H1 (cell line): ENCODE data around the gene SNX24. TPM values are rescaled to one million over a fixed set of nuclear protein-coding genes. Genes with fewer than 3 reads are reported as not detected.

Experiments used
- CTCF ChIA-PET: fragments of 300-600 bp; sonication (Branson Sonifier 250); formaldehyde crosslinking; loops from one replicate; lab custom pipeline; 2021; ENCODE audit not compliant: partially characterized antibody; lab: Charles Lee
- POLR2A ChIA-PET: fragments of 300-600 bp; sonication (Branson Sonifier 250); formaldehyde crosslinking; loops from one replicate; lab custom pipeline; 2021; ENCODE audit warnings: inconsistent platforms; ENCODE audit not compliant: partially characterized antibody; lab: Charles Lee
- DNase-seq, 2 experiments: peaks; one replicate each; pipeline versions ENCODE4 v3.0.0 to v3.0.0-alpha.2; 2010 to 2022; ENCODE audit warnings: low spot score in 2 of 2, low read depth in 1 of 2, mixed read lengths in 1 of 2
- FAIRE-seq: peaks from 2 replicates; lab custom pipeline; 2011; peaks lifted over from hg19 to GRCh38; lab: Jason Lieb, UNC
- H2AFZ ChIP-seq: 2 replicates; pipeline ENCODE4 v1.8.1; 2012; ENCODE audit warnings: low read length, inconsistent platforms
- H2AK5ac ChIP-seq: 2 replicates; pipeline ENCODE4 v1.6.1; 2013; ENCODE audit warnings: low read depth, low read length
- H2BK120ac ChIP-seq: replicated peaks from 2 replicates; pipeline ENCODE3; 2013; ENCODE audit warnings: low read depth, low read length, inconsistent platforms
- H2BK12ac ChIP-seq: 2 replicates; pipeline ENCODE4 v1.6.1; 2013; ENCODE audit warnings: low read depth, low read length
- H2BK15ac ChIP-seq: 2 replicates; pipeline ENCODE4 v1.6.1; 2013; ENCODE audit warnings: low read length
- H2BK20ac ChIP-seq: 2 replicates; pipeline ENCODE4 v1.6.1; 2013; ENCODE audit warnings: low read length
- H2BK5ac ChIP-seq: 2 replicates; pipeline ENCODE4 v1.6.1; 2013; ENCODE audit warnings: low read depth, low read length
- H3K14ac ChIP-seq: 2 replicates; pipeline ENCODE4 v1.6.1; 2013; ENCODE audit warnings: inconsistent platforms; ENCODE audit not compliant: insufficient read length
- H3K18ac ChIP-seq: 2 replicates; pipeline ENCODE4 v1.6.1; 2013; ENCODE audit warnings: low read length; ENCODE audit errors: extremely low read depth
- H3K23ac ChIP-seq: 2 replicates; pipeline ENCODE4 v1.6.1; 2013; ENCODE audit warnings: inconsistent platforms; ENCODE audit not compliant: insufficient read length
- H3K23me2 ChIP-seq: 2 replicates; pipeline ENCODE4 v1.6.1; 2013; ENCODE audit warnings: low read depth, low read length
- H3K27ac ChIP-seq: 2 replicates; pipeline ENCODE4 v1.6.1; 2011; ENCODE audit warnings: low read depth, low read length, inconsistent platforms
- H3K27me3 ChIP-seq, 4 experiments: replicated peaks in 1 of 4; 1 replicate in 1 of 4; 2 replicates in 3 of 4; pipeline versions ENCODE4 v1.6.1 to v1.8.1; 2011 to 2013; ENCODE audit warnings: low read length in 3 of 4, mild to moderate bottlenecking in 3 of 4, inconsistent platforms in 2 of 4, mixed read lengths in 2 of 4, moderate library complexity in 1 of 4; ENCODE audit not compliant: control insufficient read depth in 3 of 4, insufficient read depth in 3 of 4; ENCODE audit errors: extremely low read depth in 1 of 4
- H3K36me3 ChIP-seq, 4 experiments: 2 replicates each; pipeline versions ENCODE4 v1.6.1 to v1.8.1; 2011 to 2013; ENCODE audit warnings: mild to moderate bottlenecking in 4 of 4, low read length in 3 of 4, moderate library complexity in 2 of 4, control low read depth in 1 of 4, inconsistent platforms in 1 of 4; ENCODE audit not compliant: insufficient read depth in 4 of 4, control insufficient read depth in 2 of 4
- H3K4ac ChIP-seq: replicated peaks from 2 replicates; pipeline ENCODE3; 2013; ENCODE audit warnings: low read length, low read depth, mixed read lengths, inconsistent platforms; ENCODE audit not compliant: insufficient read length
- H3K4me1 ChIP-seq, 4 experiments: replicated peaks in 1 of 4; 1 replicate in 1 of 4; 2 replicates in 3 of 4; pipeline versions ENCODE4 v1.6.1 to v1.8.1; 2011 to 2013; ENCODE audit warnings: low read length in 3 of 4, inconsistent platforms in 2 of 4, mixed read lengths in 1 of 4; ENCODE audit not compliant: insufficient read depth in 4 of 4, control insufficient read depth in 3 of 4
- H3K4me2 ChIP-seq, 2 experiments: 2 replicates each; pipeline versions ENCODE4 v1.6.1 to v1.8.1; 2011 to 2013; ENCODE audit warnings: low read depth in 2 of 2, low read length in 2 of 2, control low read depth in 1 of 2, inconsistent platforms in 1 of 2, mild to moderate bottlenecking in 1 of 2; ENCODE audit not compliant: insufficient read depth in 1 of 2
- H3K4me3 ChIP-seq, 4 experiments: fragments of 200-600, 300-600 bp in 1 of 4; sonication (generic), shearing (Covaris generic), sonication (Bioruptor Twin) in 1 of 4; 2 replicates each; pipeline versions ENCODE4 v1.5.1 to v1.8.1; 2011 to 2016; ENCODE audit warnings: low read length in 4 of 4, low read depth in 3 of 4, control low read depth in 2 of 4, inconsistent platforms in 2 of 4, mild to moderate bottlenecking in 2 of 4, mixed read lengths in 1 of 4, moderate library complexity in 1 of 4; ENCODE audit not compliant: insufficient read depth in 2 of 4; ENCODE audit errors: extremely low read depth in 1 of 4
- H3K56ac ChIP-seq: replicated peaks from 2 replicates; pipeline ENCODE3; 2013; ENCODE audit warnings: low read depth, mild to moderate bottlenecking, mixed read lengths, low read length, inconsistent platforms; ENCODE audit not compliant: insufficient read length
- H3K79me1 ChIP-seq: 2 replicates; pipeline ENCODE4 v1.6.1; 2013; ENCODE audit warnings: low read depth, low read length, control low read depth
- H3K79me2 ChIP-seq, 2 experiments: 2 replicates each; pipeline versions ENCODE4 v1.6.1 to v1.8.1; 2012 to 2013; ENCODE audit warnings: low read length in 2 of 2, mild to moderate bottlenecking in 2 of 2, inconsistent platforms in 1 of 2; ENCODE audit not compliant: insufficient read depth in 2 of 2, control insufficient read depth in 1 of 2
- H3K9ac ChIP-seq, 4 experiments: replicated peaks in 1 of 4; 1 replicate in 1 of 4; 2 replicates in 3 of 4; pipeline versions ENCODE4 v1.6.1 to v1.8.1; 2011 to 2013; ENCODE audit warnings: low read depth in 3 of 4, low read length in 3 of 4, control low read depth in 2 of 4, mild to moderate bottlenecking in 2 of 4, moderate library complexity in 2 of 4, inconsistent platforms in 1 of 4; ENCODE audit errors: extremely low read depth in 1 of 4
- H3K9me3 ChIP-seq, 2 experiments: 2 replicates each; pipeline versions ENCODE4 v1.6.1 to v1.8.1; 2012 to 2013; ENCODE audit warnings: mild to moderate bottlenecking in 2 of 2, moderate library complexity in 2 of 2, control low read depth in 1 of 2, inconsistent platforms in 1 of 2, low read depth in 1 of 2, low read length in 1 of 2, mixed read lengths in 1 of 2; ENCODE audit not compliant: insufficient read depth in 2 of 2
- H4K20me1 ChIP-seq, 2 experiments: replicated peaks in 1 of 2; 2 replicates each; pipeline versions ENCODE3 to v1.8.1; 2011 to 2013; ENCODE audit warnings: inconsistent platforms in 2 of 2, low read length in 2 of 2, mild to moderate bottlenecking in 1 of 2; ENCODE audit not compliant: insufficient read depth in 2 of 2, control insufficient read depth in 1 of 2
- H4K5ac ChIP-seq: 2 replicates; pipeline ENCODE4 v1.6.1; 2013; ENCODE audit warnings: low read length, low read depth, mixed read lengths, inconsistent platforms; ENCODE audit not compliant: insufficient read length
- H4K8ac ChIP-seq: 2 replicates; pipeline ENCODE4 v1.8.0; 2013; ENCODE audit warnings: mild to moderate bottlenecking, moderate library complexity, low read length, inconsistent platforms; ENCODE audit not compliant: insufficient read depth; ENCODE audit errors: extremely low read depth
- H4K91ac ChIP-seq: replicated peaks from 2 replicates; pipeline ENCODE3; 2013; ENCODE audit warnings: low read length, mixed read lengths, inconsistent platforms; ENCODE audit not compliant: insufficient read length
- CBX5 ChIP-seq: fragments of 300-800, 300-1000 bp; sonication (generic); IDR thresholded peaks from 2 replicates; pipeline ENCODE4 v1.7.1; 2016; ENCODE audit warnings: antibody characterized with exemption, low read length, low read depth
- FOSL1 ChIP-seq: IDR thresholded peaks from 2 replicates; pipeline ENCODE4 v1.6.1; 2011; ENCODE audit warnings: mild to moderate bottlenecking, low read depth, low read length, moderate library complexity; ENCODE audit not compliant: insufficient read depth
- JUN ChIP-seq: IDR thresholded peaks from 2 replicates; pipeline ENCODE4 v1.6.1; 2011; ENCODE audit warnings: low read depth, mild to moderate bottlenecking, improper control_type of control experiment, low read length
- PHF8 ChIP-seq: fragments of 200-600 bp; sonication (generic); conservative IDR thresholded peaks from 2 replicates; pipeline ENCODE4 v1.7.1; 2012; ENCODE audit warnings: low read depth, mild to moderate bottlenecking, inconsistent platforms, low read length, moderate library complexity
- RAD21 ChIP-seq, 2 experiments: IDR thresholded peaks in 1 of 2; conservative IDR thresholded peaks in 1 of 2; 2 replicates each; pipeline ENCODE4 v1.6.1; 2011; ENCODE audit warnings: low read depth in 2 of 2, low read length in 2 of 2, improper control_type of control experiment in 1 of 2, inconsistent platforms in 1 of 2, mild to moderate bottlenecking in 1 of 2, moderate library complexity in 1 of 2
- RFX5 ChIP-seq: IDR thresholded peaks from 2 replicates; pipeline ENCODE4 v1.6.1; 2011; ENCODE audit warnings: low read depth, low read length, improper control_type of control experiment, borderline replicate concordance
- SIX5 ChIP-seq: IDR thresholded peaks from 2 replicates; pipeline ENCODE4 v1.6.1; 2011; ENCODE audit warnings: mild to moderate bottlenecking, low read depth, low read length
- SP4 ChIP-seq: IDR thresholded peaks from 2 replicates; pipeline ENCODE4 v1.6.1; 2012; ENCODE audit warnings: low read length, inconsistent platforms
- SRF ChIP-seq: IDR thresholded peaks from 2 replicates; pipeline ENCODE4 v1.6.1; 2011; ENCODE audit warnings: mild to moderate bottlenecking, low read depth, low read length, moderate library complexity
- WGBS, 2 experiments: shearing (Covaris generic) in 1 of 2; methylation state at CpG; one replicate each; pipeline versions ENCODE4 v1.1.6 to v1.1.7; 2013 to 2015; ENCODE audit warnings: low lambda C conversion rate in 2 of 2, mixed read lengths in 2 of 2, inconsistent platforms in 1 of 2, low coverage in 1 of 2, missing lambda C conversion rate in 1 of 2; ENCODE audit not compliant: insufficient replicate concordance in 2 of 2, insufficient coverage in 1 of 2, insufficient read length in 1 of 2; ENCODE audit errors: extremely low coverage in 1 of 2, missing lambda C conversion rate in 1 of 2; 5-methylcytosine and 5-hydroxymethylcytosine counted together
- polyA plus RNA-seq, 7 experiments: library from polyadenylated mRNA; depleted of rRNA in 3 of 7; stranded (reverse) in 5 of 7; unstranded in 2 of 7; fragments of >200 nt in 5 of 7; fragments of 200-250 nt in 2 of 7; gene quantifications; 1 replicate in 5 of 7; 2 replicates in 1 of 7; 4 replicates in 1 of 7; pipeline versions ENCODE4 v1.2.1 to v1.2.3, GENCODE V29; 2011 to 2013; ENCODE audit warnings: missing spikeins in 2 of 7, mixed read lengths in 2 of 7
- total RNA-seq: library from RNA; stranded (reverse); fragmentation: NEBNext Ultra II Directional; extraction: Animal tissue kit (Norgen Biotek cat#: 25700); gene quantifications from 2 replicates; pipeline ENCODE4 v1.2.1, GENCODE V29; 2021

The SNX24 gene
- total and polyA plus RNA-seq, 2 of the 8 experiments (the other 6 are each of a cell fraction or from before 2014, with no cell fraction given) = 7.3 to 14.3 TPM

DNA sequence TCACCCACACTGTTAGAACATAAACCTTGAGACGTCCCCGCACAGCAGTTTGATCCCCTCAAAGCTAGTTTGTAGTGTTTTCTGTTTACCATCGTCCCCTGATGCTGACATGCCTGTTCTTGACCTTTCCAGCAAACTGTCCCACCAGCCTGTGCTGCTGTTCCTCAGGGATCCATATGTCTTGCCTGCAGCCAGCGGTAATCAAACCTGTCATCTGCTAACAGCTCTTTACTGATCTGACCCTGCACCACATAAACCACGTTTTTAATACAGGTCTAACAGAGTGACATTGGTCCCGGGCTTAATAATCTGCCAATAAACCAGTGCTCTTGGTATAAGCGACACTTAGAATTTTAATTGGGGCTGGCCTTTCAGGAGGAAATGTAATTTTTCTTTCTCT, 156.4 kb downstream of the SNX24 start:
- Histone ChIP-seq H2BK120ac (no peak overlapping the region), H4K91ac (no peak overlapping the region), H2BK5ac (no peak overlapping the region), H3K27me3 (no peaks in the 10 kb centered on the region), H3K4me1 (peaks cover 0 to 3% (median 2%) of the 10 kb centered on the region in 4 experiments; a peak in 3 of 7 replicates), H4K8ac (no peak overlapping the region), H2AK5ac (no peak overlapping the region), H3K18ac (no peak overlapping the region), H4K20me1 (no peaks in the 10 kb centered on the region), H3K79me1 (no peaks in the 10 kb centered on the region), H3K79me2 (no peaks in the 10 kb centered on the region), H2BK12ac (no peak overlapping the region), H3K23ac (no peak overlapping the region), H3K9me3 (no peaks in the 10 kb centered on the region), H3K4me3 (no peak overlapping the region), H3K27ac (no peak overlapping the region), H3K14ac (no peak overlapping the region), H2AFZ (no peak overlapping the region), H4K5ac (no peak overlapping the region), H2BK15ac (no peak overlapping the region), H3K4me2 (no peak overlapping the region), H3K9ac (no peak overlapping the region), H3K56ac (no peak overlapping the region), H3K23me2 (no peaks in the 10 kb centered on the region), H3K36me3 (no peaks in the 10 kb centered on the region), H3K4ac (no peak overlapping the region), H2BK20ac (no peak overlapping the region)
- no peak for FAIRE-seq
- no peak for DNase-seq
- 90% methylated on average over 7 of the region's 7 CpGs; no CpG with 5 or more reads in 1 of the 2 experiments for WGBS, 2 experiments
- ChIA-PET POLR2A (no interaction called here), CTCF (no interaction called here)
- TF ChIP-seq FOSL1 (no peak), PHF8 (no peak), SP4 (no peak), JUN (no peak), RFX5 (no peak), SIX5 (no peak), CBX5 (no peak), SRF (no peak), RAD21 (IDR thresholded peaks at IDR 0.05 in 1 of 2, conservative IDR thresholded peaks at IDR 0.05 in 1 of 2; ENCODE audit: low read depth in 2 of 2, low read length in 2 of 2) (no peak)
